SK-N-SH (cell line): ENCODE data around the gene PRXL2B.

Experiments
- CHD2 ChIP-seq: fragments of 150-350 bp; IDR thresholded peaks from 2 replicates; pipeline ENCODE4 v1.6.1; 2018; ENCODE audit warnings: low read length; ENCODE audit not compliant: partially characterized antibody
- ELF1 ChIP-seq: IDR thresholded peaks from 2 replicates; pipeline ENCODE4 v1.4.0; 2012
- EP300 ChIP-seq, 2 experiments: IDR thresholded peaks; 2 replicates each; pipeline versions ENCODE4 v1.4.0 to v1.6.1; 2012; ENCODE audit warnings: borderline replicate concordance in 1 of 2, low read depth in 1 of 2, low read length in 1 of 2
- NFIC ChIP-seq: IDR thresholded peaks from 2 replicates; pipeline ENCODE4 v1.4.0; 2012; ENCODE audit warnings: borderline replicate concordance
- NRF1 ChIP-seq: IDR thresholded peaks from 2 replicates; pipeline ENCODE4 v1.6.1; 2012; ENCODE audit warnings: low read depth, mild to moderate bottlenecking, low read length
- POLR2AphosphoS5 ChIP-seq: IDR thresholded peaks from 2 replicates; pipeline ENCODE4 v1.6.1; 2012; ENCODE audit warnings: low read depth, low read length
- RAD21 ChIP-seq: IDR thresholded peaks from 2 replicates; pipeline ENCODE4 v1.6.1; 2012; ENCODE audit warnings: mild to moderate bottlenecking, low read length
- SMC3 ChIP-seq: IDR thresholded peaks from 2 replicates; pipeline ENCODE4 v1.6.1; 2012; ENCODE audit warnings: low read depth, low read length, improper control_type of control experiment
- YY1 ChIP-seq: IDR thresholded peaks from 2 replicates; pipeline ENCODE4 v1.4.0; 2012; ENCODE audit warnings: low read depth, mild to moderate bottlenecking
- TF ChIP-seq, protein P1 (sequence below): IDR thresholded peaks from 2 replicates; pipeline ENCODE4 v1.4.0; 2012; ENCODE audit warnings: low read depth, borderline replicate concordance
- TF ChIP-seq, protein P2 (sequence below): IDR thresholded peaks from 2 replicates; pipeline ENCODE4; 2012
- TF ChIP-seq, protein P3 (sequence below): fragments of 200-600 bp; sonication (generic); IDR thresholded peaks from 2 replicates; pipeline ENCODE4 v1.6.1; 2017; ENCODE audit warnings: antibody characterized with exemption, mild to moderate bottlenecking, moderate library complexity

DNA sequence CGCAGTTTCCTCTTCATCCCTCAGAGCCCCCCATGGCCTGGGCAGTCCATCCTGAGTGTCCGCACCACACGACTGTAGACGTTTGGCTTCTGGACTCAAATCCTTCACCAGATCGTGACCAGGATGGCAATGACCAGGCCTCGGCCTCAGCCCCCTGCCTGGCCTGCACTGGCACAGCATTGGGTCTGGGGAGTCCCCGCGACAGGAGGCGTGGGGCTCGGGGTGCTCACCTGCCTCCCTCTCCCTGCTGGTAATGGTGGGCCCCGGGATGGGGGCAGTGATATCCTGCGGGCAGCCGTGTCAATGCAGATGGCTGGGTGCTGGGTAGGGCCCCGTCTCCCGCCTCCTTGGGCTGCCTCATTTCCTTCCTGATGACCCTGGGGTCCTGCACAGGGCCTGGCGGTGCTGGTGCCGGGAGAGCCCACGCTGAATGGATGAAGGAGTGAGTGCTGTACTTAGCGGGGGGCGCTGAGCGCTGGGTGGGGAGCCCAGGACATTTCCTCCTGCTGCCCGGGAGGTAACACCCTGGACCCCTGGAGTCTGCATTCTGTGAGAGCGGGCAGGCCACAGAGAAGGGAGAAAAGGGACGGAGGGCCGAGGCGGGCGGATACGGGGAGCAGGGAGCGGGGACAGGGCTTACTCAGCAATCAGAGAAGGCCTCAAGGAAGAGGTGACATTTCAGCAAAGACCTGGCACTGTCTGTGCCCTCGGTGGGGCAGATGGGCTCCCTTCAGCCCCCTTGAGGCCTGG, 32.5 kb upstream of the PRXL2B start:
- TF ChIP-seq, protein P1, sequence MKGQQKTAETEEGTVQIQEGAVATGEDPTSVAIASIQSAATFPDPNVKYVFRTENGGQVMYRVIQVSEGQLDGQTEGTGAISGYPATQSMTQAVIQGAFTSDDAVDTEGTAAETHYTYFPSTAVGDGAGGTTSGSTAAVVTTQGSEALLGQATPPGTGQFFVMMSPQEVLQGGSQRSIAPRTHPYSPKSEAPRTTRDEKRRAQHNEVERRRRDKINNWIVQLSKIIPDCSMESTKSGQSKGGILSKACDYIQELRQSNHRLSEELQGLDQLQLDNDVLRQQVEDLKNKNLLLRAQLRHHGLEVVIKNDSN = no peak
- TF ChIP-seq, protein P2, sequence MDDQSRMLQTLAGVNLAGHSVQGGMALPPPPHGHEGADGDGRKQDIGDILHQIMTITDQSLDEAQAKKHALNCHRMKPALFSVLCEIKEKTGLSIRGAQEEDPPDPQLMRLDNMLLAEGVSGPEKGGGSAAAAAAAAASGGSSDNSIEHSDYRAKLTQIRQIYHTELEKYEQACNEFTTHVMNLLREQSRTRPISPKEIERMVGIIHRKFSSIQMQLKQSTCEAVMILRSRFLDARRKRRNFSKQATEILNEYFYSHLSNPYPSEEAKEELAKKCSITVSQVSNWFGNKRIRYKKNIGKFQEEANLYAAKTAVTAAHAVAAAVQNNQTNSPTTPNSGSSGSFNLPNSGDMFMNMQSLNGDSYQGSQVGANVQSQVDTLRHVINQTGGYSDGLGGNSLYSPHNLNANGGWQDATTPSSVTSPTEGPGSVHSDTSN = no peak
- TF ChIP-seq CHD2 (no peak), POLR2AphosphoS5 (no peak), YY1 (no peak), RAD21 (no peak), NFIC (no peak), EP300 (IDR thresholded peaks at IDR 0.05; ENCODE audit: borderline replicate concordance in 1 of 2, low read depth in 1 of 2, low read length in 1 of 2) (no peak), NRF1 (no peak), SMC3 (no peak), ELF1 (no peak)
- TF ChIP-seq, protein P3, sequence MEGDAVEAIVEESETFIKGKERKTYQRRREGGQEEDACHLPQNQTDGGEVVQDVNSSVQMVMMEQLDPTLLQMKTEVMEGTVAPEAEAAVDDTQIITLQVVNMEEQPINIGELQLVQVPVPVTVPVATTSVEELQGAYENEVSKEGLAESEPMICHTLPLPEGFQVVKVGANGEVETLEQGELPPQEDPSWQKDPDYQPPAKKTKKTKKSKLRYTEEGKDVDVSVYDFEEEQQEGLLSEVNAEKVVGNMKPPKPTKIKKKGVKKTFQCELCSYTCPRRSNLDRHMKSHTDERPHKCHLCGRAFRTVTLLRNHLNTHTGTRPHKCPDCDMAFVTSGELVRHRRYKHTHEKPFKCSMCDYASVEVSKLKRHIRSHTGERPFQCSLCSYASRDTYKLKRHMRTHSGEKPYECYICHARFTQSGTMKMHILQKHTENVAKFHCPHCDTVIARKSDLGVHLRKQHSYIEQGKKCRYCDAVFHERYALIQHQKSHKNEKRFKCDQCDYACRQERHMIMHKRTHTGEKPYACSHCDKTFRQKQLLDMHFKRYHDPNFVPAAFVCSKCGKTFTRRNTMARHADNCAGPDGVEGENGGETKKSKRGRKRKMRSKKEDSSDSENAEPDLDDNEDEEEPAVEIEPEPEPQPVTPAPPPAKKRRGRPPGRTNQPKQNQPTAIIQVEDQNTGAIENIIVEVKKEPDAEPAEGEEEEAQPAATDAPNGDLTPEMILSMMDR = no peak
